ENCODE data around the gene SFT2D1. TPM values are rescaled to one million over a fixed set of nuclear protein-coding genes. Genes with fewer than 3 reads are reported as not detected.
A peak's percentile ranks its signal among the peaks of the same experiment; 100 is the strongest.
"Not testable (repeated sequence)": the region's sequence is repeated elsewhere in the genome, so short reads cannot be mapped to it uniquely, and the experiment has no call there.

The SFT2D1 gene
- total RNA-seq, 1 donor from 2014 or later = 21.9 TPM

GRCh38 chr6:166366921-166367320, 24.6 kb upstream of the SFT2D1 start:
- DNase-seq (ENCODE audit: missing footprints) (no peak), ATAC-seq (no peak)
- intact Hi-C loops (cut with DNase I) = no loop called here

DNA sequence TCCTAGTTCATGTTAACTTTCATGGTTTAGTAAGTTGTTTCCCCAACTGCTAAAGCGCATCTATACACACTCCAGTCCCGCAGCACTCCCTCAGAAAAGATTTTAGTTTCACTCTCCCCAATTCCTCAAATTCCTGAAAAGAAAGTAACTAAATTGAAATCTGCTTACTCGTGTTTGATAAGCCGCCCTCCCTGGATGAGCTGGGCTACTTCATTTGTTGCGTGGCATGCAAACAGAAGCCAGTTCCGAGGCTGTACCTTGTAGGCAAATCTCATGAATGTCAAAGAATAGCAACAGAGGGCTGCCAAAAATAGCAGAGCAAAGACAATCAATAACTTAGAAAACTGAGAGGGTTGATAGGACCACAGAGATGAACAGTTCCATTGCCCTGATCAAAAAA, 23.5 kb upstream of the SFT2D1 start:
- ATAC-seq = no peak
- intact Hi-C loops (cut with DNase I) = no loop called here

DNA sequence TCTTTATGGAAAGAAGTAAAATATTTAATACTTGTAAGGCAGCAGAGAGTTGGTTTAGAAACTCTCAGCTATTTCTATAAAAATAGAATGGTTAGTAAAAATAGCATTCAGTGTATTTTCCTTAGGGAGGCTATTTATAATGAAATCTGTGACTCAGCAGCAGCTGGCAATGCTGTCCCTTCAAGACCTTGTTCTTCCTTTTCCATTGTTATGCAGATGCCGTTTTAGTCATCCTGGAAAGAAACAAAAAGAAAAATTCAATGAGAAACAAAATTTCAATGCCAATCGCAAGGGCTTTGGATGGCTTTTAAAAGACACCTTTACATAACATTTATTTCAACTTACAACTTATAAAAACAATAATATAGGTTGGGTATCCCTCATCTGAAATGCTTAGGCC, 22.9 kb upstream of the SFT2D1 start:
- intact Hi-C loops (cut with DNase I) = no loop called here
- ATAC-seq (peak; percentile 45), DNase-seq (ENCODE audit: missing footprints) (no peak)

More for the DNA sequence above, 23.5 kb upstream of the SFT2D1 start:
- DNase-seq (ENCODE audit: missing footprints) = no peak

- intact Hi-C loops (cut with DNase I) = loop anchor here (1.0 kb wide), 1 partner anchor 17 kb away; no protein-coding TSS in a partner anchor
- DNase-seq (ENCODE audit: missing footprints) = no peak
- ATAC-seq = peak; percentile 73
Measured at GRCh38 chr6:166364456-166364855, 22.1 kb upstream of the SFT2D1 start.

DNA sequence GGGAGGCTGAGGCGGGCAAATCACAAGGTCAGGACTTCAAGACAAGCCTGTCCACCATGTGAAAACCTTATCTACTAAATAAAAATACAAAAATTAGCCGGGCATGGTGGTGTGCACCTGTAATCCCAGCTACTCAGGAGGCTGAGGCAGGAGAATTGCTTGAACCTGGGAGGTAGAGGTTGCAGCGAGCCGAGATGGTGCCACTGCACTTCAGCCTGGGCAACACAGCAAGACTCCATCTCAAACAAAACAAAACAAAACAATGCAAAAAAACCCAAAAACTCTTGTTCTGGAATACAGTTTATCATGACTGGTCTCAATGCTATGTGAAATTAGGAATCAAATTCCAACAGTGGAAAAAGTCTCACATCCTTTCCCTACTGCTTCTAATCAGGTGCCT, 20.1 kb upstream of the SFT2D1 start:
- intact Hi-C loops (cut with DNase I); DNase-seq (ENCODE audit: missing footprints); ATAC-seq: not testable (repeated sequence)

- DNase-seq (ENCODE audit: missing footprints) = no peak
Measured at GRCh38 chr6:166361077-166361429, 18.7 kb upstream of the SFT2D1 start.

GRCh38 chr6:166360243-166361076, 18.1 kb upstream of the SFT2D1 start:
- ATAC-seq (peak; percentile 34), DNase-seq (ENCODE audit: missing footprints) (no peak)
- intact Hi-C loops (cut with DNase I) = no loop called here

More at GRCh38 chr6:166361077-166361429, 18.7 kb upstream of the SFT2D1 start:
- peak; percentile 71 for ATAC-seq
- intact Hi-C loops (cut with DNase I) = no loop called here

DNA sequence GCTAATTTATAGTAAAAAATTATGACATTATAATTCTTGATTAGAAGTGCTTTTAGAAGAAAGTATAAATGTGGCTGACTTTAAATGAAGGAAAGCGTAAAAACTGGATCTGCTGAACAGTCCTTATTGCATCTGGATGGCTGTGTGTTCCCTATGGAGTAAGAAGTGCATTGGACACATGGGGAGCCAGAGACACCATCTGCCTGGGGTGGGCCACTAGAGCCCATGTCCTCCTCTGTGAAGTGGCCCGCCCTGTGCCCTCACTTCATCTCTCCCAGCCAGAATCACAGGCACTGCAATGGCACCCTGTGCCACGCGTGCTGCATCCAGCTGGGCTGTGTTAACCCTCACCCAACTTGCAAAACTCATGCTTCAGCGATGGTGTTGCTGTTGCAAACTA, 13.2 kb upstream of the SFT2D1 start:
- ATAC-seq = no peak
- intact Hi-C loops (cut with DNase I) = no loop called here
- DNase-seq (ENCODE audit: missing footprints) = no peak

DNA sequence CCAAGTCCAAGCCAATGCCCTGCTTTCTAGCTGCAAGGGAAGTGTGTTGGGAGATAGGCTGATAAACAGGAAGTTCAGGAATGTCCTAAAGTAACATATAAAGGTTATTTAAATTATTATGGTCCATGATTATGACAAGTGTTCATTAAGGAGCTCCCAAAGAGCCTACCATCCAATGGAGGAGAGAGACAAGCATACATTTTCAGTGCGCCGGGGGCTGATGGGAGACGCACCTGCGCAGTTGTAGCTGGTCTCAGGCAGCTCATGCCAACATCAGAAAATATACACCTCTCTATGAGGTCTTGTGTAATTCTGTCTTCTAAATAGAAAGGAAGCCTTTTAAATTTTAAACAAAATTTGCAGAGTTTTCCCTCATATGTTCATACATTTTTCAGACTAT, 12.6 kb upstream of the SFT2D1 start:
- intact Hi-C loops (cut with DNase I) = no loop called here
- ATAC-seq = no peak
- no peak for DNase-seq (ENCODE audit: missing footprints)

GRCh38 chr6:166354143-166354542, 11.8 kb upstream of the SFT2D1 start:
- DNase-seq (ENCODE audit: missing footprints) (no peak), ATAC-seq (no peak)
- intact Hi-C loops (cut with DNase I) = no loop called here

DNA sequence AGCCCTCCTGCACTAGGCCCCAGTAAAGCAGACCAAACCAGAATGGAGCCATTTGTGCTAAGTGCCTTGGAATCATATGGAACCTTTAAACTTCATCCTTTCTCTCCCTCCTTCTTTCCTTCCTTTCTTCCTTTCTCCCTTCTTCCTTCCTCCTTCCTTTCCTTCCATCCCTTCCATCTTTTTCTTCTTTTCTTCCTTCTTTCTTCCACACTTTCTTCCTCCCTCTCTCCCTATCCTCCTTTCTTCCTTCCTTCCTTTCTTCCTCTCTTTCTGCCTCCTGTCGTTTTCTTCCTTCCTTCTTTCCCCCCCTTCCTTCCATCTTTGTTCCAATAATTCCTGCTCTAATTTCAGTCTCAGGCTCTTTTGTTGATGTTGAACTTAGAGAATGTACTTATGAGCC, 11.2 kb upstream of the SFT2D1 start:
- intact Hi-C loops (cut with DNase I) = no loop called here
- ATAC-seq (no peak), DNase-seq (ENCODE audit: missing footprints) (no peak)

DNA sequence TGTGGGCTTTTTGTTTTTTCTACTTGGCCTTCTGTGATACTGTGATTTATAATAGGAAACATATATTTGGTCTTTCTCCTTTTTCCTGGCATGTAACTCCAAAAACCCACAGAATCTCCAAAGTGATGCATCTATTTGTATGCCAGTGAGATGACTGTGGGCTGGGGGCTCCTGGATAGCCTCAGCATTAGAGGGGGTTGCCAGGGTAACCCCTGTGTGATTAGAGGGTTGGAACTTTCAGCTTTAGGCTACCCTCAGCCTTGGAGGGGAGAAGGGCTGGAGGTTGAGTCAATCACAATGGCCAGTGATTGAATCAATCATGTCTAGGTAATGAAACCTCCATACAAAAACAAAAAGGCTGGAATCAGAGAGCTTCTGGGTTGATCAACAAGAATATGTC, 10.6 kb upstream of the SFT2D1 start:
- DNase-seq (ENCODE audit: missing footprints) (no peak), ATAC-seq (no peak)
- intact Hi-C loops (cut with DNase I) = no loop called here

DNA sequence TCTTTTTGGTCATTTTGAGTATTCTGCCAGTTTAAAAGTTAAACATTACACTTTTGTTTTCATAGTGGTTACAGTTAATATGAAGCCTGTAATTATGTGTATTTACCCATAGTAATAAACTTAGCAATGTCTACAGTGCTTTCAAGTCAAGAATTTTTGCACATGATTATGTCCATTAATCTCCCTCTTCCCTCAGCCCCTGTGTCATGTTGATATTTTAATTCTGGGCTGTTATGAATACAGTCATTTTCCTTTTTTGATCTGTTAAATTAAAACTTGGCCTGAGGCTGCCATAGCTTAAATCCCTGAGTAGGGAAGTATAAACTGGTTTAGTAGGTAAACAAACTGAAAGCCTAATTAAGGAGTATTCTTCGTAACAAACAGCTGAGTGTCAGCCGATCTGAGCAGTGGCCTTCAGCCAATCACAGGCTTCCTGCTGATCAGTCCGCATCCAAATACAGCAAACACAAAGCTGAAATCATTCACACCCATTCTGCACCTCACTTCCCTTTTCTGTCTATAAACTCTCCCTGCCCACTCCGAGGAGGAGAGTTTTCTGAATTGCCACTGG, 9.5 kb upstream of the SFT2D1 start:
- DNase-seq (ENCODE audit: missing footprints) = no peak
- intact Hi-C loops (cut with DNase I) = no loop called here
- peak; percentile 16 for ATAC-seq

- intact Hi-C loops (cut with DNase I) = no loop called here
- ATAC-seq = no peak
- no peak for DNase-seq (ENCODE audit: missing footprints)
Measured at GRCh38 chr6:166348305-166348949, 6.1 kb upstream of the SFT2D1 start.

DNA sequence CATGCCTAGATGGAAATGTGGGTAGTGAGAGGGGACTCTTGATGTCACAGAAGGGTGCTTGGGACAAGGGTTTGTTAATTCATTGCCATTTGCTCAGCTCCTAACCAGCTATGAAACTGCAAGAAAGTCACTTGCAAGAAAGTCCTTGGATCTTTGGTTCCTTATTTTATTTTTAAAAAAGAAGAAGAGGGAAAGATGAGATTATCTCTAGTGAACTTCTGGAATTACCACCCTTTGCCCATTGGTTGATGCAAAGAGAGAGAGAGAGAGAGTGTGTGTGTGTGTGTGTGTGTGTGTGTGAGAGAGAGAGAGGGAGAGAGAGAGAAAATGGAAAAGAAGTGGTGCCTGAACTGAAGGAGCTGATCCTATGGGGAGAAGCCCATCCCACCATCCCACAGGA, 4.6 kb upstream of the SFT2D1 start:
- intact Hi-C loops (cut with DNase I) = no loop called here
- DNase-seq (ENCODE audit: missing footprints) (no peak), ATAC-seq (no peak)

DNA sequence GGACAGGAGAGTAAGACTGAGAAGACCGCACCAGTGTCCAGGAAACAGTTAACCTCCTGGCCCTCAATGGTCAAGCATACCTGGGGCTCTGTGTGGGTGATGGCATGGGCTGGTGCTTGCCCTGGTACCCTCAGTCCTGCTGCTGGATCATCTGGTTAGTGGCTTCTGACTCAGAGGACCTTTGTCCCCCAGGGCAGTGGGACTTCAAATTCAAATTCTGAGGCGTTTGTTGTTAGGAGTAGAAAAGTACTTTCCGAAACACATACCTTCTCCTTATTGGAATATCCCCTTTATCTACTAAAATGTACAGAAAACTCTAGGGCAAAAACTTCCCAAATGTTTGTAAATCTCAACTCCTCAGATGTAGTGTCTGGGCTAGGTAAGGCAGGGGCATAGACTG, 4.1 kb upstream of the SFT2D1 start:
- no peak for DNase-seq (ENCODE audit: missing footprints)
- intact Hi-C loops (cut with DNase I) = no loop called here
- ATAC-seq = no peak

DNA sequence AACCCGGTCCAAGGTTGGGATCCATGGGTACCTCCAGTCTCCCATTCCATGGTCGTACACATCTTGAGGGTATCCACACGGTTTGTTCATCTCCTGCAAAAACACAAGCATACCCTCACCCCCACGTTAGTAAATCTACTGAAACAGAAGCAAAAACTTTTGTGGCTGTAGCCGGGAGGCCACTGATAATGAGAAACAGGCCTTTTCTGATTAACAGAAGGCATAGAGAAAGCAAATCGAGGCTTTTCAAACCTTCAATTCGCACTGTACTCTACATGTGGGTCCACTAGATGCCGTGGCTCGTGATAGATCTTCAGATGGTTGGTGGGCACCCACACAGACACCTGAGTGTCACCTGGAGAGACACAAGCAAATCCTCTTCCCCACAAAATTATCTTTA, 3.3 kb upstream of the SFT2D1 start:
- intact Hi-C loops (cut with DNase I); ATAC-seq; DNase-seq (ENCODE audit: missing footprints): not testable (repeated sequence)

GRCh38 chr6:166344921-166345320, 2.6 kb upstream of the SFT2D1 start:
- intact Hi-C loops (cut with DNase I); DNase-seq (ENCODE audit: missing footprints); ATAC-seq: not testable (repeated sequence)

- DNase-seq (ENCODE audit: missing footprints) = no peak
- intact Hi-C loops (cut with DNase I) = no loop called here
- no peak for ATAC-seq
Measured at GRCh38 chr6:166344240-166344639, 1.9 kb upstream of the SFT2D1 start.

- no peak for DNase-seq (ENCODE audit: missing footprints)
- no peak for ATAC-seq
- intact Hi-C loops (cut with DNase I) = loop anchor here (2.0 kb wide), 1 partner anchor 40 kb away; the partner anchor contains the start of gene MPC1
Measured at GRCh38 chr6:166343150-166343487, 774 bp upstream of the SFT2D1 start.

All from Right ventricle myocardium inferior (tissue), 1 donor.